Endothelial cell (in vitro differentiated cells): ENCODE measurements around the gene KANK2. TPM values are rescaled to one million over a fixed set of nuclear protein-coding genes. Genes with fewer than 3 reads are reported as not detected.

Experiments
- DNase-seq: peaks from one replicate; pipeline ENCODE4 v3.0.0; 2021; ENCODE audit warnings: low spot score
- H3K27ac Mint-ChIP-seq: one replicate; pipeline ENCODE4 v1.8.0; 2021; ENCODE audit warnings: mixed read lengths, inconsistent platforms; ENCODE audit not compliant: unreplicated experiment
- H3K27me3 Mint-ChIP-seq: one replicate; pipeline ENCODE4 v1.8.0; 2021; ENCODE audit warnings: mild to moderate bottlenecking, moderate library complexity, mixed read lengths, inconsistent platforms; ENCODE audit not compliant: unreplicated experiment
- H3K36me3 Mint-ChIP-seq: one replicate; pipeline ENCODE4 v1.8.0; 2021; ENCODE audit warnings: mild to moderate bottlenecking, low read depth, mixed read lengths, inconsistent platforms; ENCODE audit not compliant: unreplicated experiment
- H3K4me1 Mint-ChIP-seq: one replicate; pipeline ENCODE4 v1.8.0; 2021; ENCODE audit warnings: mild to moderate bottlenecking, mixed read lengths, inconsistent platforms; ENCODE audit not compliant: unreplicated experiment
- H3K4me3 Mint-ChIP-seq: one replicate; pipeline ENCODE4 v1.8.0; 2021; ENCODE audit warnings: mild to moderate bottlenecking, mixed read lengths, inconsistent platforms; ENCODE audit not compliant: unreplicated experiment
- H3K9me3 Mint-ChIP-seq: one replicate; pipeline ENCODE4 v1.8.0; 2021; ENCODE audit warnings: mixed read lengths, inconsistent platforms; ENCODE audit not compliant: unreplicated experiment
- CTCF ChIP-seq: fragments of 200-600 bp; sonication (generic); IDR thresholded peaks from one replicate; pipeline ENCODE4 v1.5.0; 2021; ENCODE audit warnings: antibody characterized with exemption; ENCODE audit not compliant: unreplicated experiment
- total RNA-seq: library from RNA; stranded (reverse); fragmentation: NEBNext Ultra II Directional; extraction: Animal tissue kit (Norgen Biotek cat#: 25700); gene quantifications from one replicate; pipeline ENCODE4 v1.2.1, GENCODE V29; 2021; ENCODE audit not compliant: unreplicated experiment

The KANK2 gene
- total RNA-seq, 1 donor from 2014 or later, result 103 TPM

DNA sequence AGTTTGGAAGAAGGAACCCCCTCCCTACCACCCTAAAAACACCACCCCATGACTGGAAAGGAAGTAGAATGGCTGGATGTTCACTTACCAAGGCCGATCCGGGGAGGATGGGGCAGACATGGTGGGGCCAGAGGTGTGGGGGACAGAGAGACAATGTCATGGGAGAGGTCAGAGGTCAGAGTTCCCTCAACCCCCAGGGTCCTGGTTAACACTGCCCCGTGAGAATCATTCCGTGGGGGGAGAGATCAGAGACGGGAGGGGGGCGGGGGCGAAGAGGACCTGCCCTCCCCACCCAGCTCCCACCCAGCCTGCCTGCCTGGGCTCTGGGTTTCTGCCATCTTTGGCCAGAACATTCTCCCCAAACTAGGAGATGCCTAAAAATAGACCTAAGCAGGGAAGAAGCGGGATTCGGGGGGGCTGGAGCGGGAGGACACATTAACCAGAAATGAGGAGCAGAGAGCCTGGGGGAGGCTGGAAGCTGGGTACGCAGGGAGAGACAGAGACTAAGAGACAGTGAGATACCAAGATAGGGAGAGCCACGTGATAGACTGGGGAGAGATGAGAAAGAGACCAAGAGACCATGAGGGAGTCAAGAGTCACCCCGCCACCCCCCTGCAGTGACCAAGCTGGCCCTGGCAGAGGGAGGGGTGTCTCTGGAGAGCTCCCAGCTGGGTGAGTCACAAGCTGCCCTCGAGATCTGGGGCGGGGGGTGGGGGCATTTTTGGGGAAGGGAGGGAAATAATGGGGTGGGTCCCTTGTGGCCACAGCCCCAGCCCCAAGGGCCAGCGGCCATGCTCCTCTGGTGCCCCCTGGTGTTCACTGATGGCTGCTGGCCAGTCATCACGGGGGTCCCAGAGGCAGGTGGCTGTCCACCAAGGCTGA is 6.1 kb upstream of the KANK2 start:
- Mint-ChIP-seq H3K4me3 (no peak overlapping the region), H3K4me1 (peaks cover 3% of the 10 kb centered on the region), H3K9me3 (no peaks in the 10 kb centered on the region), H3K36me3 (peaks cover 32% of the 10 kb centered on the region), H3K27me3 (peaks cover 18% of the 10 kb centered on the region), H3K27ac (no peak overlapping the region)
- peak; percentile 60 for TF ChIP-seq CTCF
- peak; percentile 72 for DNase-seq

DNA sequence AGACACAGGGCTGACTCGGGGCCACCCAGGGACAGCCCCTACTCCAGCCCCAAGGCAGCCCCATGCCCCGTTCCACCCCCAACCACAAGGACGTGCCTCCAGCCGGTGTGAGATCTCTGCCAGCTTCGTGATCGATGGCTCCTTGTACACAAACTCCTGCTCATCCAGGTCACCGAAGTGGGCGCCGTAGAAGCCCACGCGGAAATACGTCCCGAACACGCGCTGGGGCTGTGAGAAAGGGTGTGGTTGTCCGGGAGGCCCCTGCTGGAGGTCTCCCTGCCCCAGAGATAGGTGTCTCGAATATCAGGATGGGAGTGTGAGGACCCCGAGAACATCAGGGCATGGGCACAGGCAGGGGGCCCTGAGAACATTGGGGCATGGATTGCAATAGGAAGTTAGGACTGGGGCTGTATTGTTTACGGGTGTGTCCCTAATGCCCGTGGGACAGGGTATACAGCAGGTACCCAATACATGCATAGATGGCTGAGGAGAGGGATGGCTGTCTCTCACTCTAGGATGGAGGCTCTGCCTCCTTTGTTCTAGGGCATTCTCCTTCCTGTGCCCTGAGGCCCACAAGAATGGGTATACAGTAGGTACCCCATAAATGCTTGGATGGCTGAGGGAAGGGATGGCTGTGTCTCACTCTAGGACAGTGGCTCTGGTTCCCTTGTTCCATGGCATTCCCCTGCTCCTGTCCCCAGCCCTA is 5.3 kb upstream of the KANK2 start:
- Mint-ChIP-seq H3K27me3 (peaks cover 18% of the 10 kb centered on the region), H3K27ac (no peak overlapping the region), H3K9me3 (no peaks in the 10 kb centered on the region), H3K4me3 (no peak overlapping the region), H3K4me1 (peaks cover 3% of the 10 kb centered on the region), H3K36me3 (peaks cover 35% of the 10 kb centered on the region)
- DNase-seq, result no peak
- TF ChIP-seq CTCF, result no peak

DNA sequence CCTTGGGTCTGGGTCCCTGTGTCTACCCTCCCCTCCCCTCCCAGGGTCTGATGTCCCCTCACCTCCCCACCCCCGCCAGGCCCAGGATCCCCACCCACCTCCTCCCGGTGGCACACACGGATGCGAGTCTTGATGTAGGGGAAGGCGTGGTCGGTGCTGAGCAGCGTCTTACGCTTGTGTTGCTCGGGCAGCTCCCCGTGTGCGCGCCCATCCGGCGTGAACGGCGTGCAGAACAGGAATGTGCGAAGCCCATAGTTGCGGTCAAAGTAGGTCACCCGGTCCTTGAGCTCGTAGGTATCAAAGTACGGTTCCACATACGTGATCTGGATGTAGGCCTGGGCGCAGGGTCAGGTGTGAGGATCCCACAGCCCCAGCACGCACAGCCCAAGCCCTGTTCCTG is 4.4 kb upstream of the KANK2 start:
- Mint-ChIP-seq H3K9me3 (no peaks in the 10 kb centered on the region), H3K27me3 (peaks cover 18% of the 10 kb centered on the region), H3K36me3 (peaks cover 35% of the 10 kb centered on the region), H3K27ac (no peak overlapping the region), H3K4me1 (peaks cover 3% of the 10 kb centered on the region), H3K4me3 (no peak overlapping the region)
- DNase-seq, result no peak
- no peak for TF ChIP-seq CTCF

GRCh38 chr19:11200931-11201330 is 3.6 kb upstream of the KANK2 start:
- H3K27me3 Mint-ChIP-seq, result peaks cover 18% of the 10 kb centered on the region
- H3K27ac Mint-ChIP-seq, result no peak overlapping the region
- peaks cover 33% of the 10 kb centered on the region for H3K36me3 Mint-ChIP-seq
- H3K4me3 Mint-ChIP-seq, result no peak overlapping the region
- no peaks in the 10 kb centered on the region for H3K9me3 Mint-ChIP-seq
- peaks cover 9% of the 10 kb centered on the region for H3K4me1 Mint-ChIP-seq
- DNase-seq, result no peak
- TF ChIP-seq CTCF, result no peak
